Activated CD4-positive, alpha-beta T cell treated with anti-CD3 and anti-CD28 coated beads, Interleukin-2, Interleukin-4, amounts not matched to agents 100 ng/mL and 50 ng/mL, durations not matched to agents 16 hours and 8 hours (primary cell): ENCODE data around the gene MYO5C.
"Not testable (repeated sequence)": the region's sequence is repeated elsewhere in the genome, so short reads cannot be mapped to it uniquely, and the experiment has no call there.

Experiments
- DNase-seq: peaks from one replicate; pipeline ENCODE4 v3.0.0-alpha.2; 2020; ENCODE audit warnings: low spot score

The MYO5C gene

GRCh38 chr15:52170199-52170598 lies 125.4 kb downstream of the MYO5C start:
- DNase-seq: not testable (repeated sequence)

DNA sequence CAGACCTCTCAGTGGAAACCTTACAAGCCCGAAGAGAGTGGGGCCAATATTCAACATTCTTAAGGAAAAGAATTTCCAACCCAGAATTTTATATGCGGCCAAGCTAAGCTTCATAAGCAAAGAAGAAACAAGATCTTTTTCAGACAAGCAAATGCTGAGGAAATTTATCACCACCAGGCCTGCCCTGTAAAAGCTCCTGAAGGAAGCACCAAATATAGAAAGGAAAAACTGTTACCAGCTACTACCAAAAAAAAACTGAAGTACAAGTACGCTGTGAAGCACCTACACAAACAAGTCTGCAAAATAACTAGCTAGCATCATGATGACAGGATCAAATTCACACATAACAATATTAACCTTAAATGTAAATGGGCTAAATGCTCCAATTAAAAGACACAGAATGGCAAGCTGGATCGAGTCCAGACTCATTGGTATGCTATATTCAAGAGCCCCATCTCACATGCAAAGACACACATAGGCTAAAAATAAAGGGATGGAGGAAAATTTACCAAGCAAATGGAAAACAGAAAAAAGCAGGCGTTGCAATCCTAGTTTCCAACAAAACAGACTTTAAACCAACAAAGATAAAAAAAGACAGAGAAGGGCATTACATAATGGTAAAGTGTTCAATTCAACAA lies 130.0 kb downstream of the MYO5C start:
- DNase-seq: not testable (repeated sequence)

DNA sequence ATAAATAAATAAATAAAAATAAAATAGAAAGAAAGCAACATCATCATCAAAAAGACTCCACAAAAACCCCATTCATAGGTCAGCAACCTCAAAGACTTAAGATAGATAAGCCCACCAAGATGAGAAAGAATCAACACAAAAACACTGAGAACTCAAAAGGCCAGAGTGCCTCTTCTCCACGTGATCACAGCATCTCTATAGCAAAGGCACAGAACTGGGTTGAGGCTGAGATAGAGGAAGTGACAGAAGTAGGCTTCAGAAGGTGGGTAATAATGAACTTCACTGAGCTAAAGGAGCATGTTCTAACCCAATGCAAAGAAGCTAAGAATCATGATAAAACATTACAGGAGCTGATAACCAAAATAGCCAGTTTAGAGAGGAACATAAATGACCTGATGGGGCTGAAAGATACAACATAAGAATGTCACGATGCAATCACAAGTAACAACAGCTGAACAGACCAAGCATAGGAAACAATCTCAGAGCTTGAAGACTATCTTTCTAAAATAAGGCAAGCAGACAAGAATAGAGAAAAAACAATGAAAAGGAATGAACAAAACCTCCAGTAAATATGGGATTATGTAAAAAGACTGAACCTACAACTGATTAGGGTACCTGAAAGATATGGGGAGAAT lies 130.9 kb downstream of the MYO5C start:
- DNase-seq: no peak

DNA sequence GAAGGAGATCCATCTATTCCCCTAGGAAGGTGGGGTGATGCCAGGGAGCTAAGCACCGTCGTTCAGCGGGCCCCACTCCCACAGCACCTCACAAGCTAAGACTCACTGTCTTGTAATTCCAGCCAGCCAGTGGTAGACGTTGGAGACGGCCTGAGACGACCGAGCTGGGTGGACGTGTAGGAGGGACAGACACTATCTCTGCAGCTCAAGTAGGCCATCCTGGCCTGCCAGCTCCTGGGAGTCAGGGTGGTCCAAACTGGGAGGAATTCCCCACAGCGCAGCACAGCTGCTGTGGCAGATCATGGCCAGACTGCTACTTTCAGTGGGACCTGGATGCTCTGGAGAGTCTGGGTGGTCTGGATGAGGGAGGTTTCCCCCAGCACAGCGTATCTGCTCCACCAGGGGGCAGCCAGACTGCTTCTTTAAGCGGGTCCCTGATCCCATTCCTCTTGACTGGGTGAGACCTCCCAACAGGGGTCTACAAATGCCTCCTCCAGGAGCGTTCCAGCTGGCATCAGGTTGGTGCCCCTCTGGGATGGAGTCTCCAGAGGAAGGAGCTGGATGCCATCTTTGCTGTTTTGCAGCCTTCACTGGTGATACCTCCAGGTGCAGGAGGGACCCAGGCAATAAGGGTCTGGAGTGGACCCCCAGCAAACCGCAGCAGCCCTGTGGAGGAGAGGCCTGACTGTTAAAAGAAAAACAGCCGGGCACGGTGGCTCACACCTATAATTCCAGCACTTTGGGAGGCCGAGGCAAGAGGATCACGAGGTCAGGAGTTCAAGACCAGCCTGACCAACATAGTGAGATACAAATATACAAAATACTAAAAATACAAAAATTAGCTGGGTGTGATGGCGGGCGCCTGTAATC lies 132.0 kb downstream of the MYO5C start:
- no peak for DNase-seq

GRCh38 chr15:52162876-52163275 lies 132.7 kb downstream of the MYO5C start:
- no peak for DNase-seq

DNA sequence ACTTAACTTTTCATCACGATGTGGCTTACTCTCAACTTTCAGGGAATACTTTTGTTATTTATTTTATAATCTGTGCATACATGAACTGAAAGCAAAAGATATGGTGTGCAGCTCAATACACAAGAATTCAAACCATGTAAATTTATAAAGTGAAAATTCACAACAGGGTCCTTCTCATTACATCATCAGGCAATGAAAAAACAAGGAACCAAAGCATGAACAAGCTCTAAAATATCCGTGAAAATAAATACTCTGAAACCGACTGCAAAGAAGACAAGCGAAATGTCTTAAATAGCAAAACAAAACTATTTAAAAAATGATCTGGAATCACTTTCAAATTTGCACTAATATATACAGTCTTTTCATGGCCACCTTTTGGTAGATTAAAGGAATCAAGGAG lies 133.3 kb downstream of the MYO5C start:
- DNase-seq: no peak

DNA sequence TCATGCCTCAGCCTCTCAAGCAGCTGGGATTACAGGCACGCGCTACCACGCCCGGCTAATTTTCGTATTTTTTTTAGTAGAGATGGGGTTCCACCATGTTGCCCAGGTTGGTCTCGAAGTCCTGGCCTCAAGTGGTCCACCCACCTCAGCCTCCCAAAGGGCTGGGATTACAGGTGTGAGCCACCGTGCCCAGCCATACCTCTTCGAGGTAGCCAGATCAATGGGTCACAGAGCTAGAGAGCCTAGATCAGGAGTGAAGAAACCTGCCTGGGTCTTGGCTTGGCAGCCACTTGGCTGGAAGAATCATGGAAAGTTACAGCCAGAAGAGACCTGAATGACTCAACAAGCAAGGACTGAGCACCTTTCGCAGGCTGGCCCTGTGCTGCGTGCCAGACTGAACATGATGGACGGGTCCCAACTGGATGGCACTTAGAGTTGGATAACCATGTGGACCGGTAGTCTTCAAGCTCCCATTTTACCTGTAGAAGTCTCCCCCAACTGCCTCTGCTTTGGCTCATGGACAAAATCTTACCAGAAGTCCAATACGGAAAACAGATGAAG lies 134.1 kb downstream of the MYO5C start:
- DNase-seq: no peak

GRCh38 chr15:52159645-52160044 lies 136.0 kb downstream of the MYO5C start:
- DNase-seq: no peak

- DNase-seq: no peak
Observed at GRCh38 chr15:52158084-52158765, 137.4 kb downstream of the MYO5C start.

GRCh38 chr15:52155878-52156277 lies 139.7 kb downstream of the MYO5C start:
- DNase-seq: no peak

- no peak for DNase-seq
Observed at GRCh38 chr15:52154896-52155865, 140.4 kb downstream of the MYO5C start.

GRCh38 chr15:52153900-52154895 lies 141.4 kb downstream of the MYO5C start:
- DNase-seq: no peak

DNA sequence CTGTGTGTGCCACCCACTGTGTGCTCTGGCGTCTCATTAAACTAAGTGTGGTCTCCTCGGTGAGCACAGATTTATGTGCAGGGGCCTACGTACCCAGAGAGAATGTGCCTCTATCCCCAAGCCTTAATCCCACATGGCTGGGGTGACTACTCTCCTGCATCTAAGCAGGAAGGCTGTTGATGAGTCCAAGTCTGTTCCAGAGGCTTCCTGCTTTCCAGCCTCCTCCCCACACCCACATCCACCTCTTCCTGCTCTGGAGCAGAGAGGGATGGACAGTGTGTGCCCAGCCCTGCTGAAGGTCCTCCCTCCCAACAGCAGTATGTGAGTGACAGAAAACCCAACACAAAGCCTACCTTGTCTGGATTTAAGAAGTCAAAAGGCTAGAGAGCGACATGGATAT lies 144.3 kb downstream of the MYO5C start:
- DNase-seq: no peak

DNA sequence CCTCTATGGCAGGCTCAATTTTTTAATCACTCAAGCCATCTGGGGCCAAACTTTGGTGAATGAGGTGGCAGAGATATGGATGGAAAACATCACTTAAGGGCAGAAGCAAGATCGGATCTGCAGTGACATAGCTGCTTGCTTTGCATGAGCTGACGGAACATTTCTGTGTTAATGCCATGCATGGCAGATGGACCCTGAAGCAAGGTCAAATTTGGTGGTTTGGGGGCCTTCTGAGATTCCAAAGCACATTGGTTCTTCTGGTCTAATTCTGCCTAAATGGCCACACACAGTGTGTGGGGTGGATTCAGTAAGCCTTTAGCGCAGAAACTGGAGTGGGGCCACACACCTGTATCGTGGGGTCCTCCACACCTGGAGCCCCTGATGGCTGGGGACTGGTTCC lies 144.7 kb downstream of the MYO5C start:
- no peak for DNase-seq

DNA sequence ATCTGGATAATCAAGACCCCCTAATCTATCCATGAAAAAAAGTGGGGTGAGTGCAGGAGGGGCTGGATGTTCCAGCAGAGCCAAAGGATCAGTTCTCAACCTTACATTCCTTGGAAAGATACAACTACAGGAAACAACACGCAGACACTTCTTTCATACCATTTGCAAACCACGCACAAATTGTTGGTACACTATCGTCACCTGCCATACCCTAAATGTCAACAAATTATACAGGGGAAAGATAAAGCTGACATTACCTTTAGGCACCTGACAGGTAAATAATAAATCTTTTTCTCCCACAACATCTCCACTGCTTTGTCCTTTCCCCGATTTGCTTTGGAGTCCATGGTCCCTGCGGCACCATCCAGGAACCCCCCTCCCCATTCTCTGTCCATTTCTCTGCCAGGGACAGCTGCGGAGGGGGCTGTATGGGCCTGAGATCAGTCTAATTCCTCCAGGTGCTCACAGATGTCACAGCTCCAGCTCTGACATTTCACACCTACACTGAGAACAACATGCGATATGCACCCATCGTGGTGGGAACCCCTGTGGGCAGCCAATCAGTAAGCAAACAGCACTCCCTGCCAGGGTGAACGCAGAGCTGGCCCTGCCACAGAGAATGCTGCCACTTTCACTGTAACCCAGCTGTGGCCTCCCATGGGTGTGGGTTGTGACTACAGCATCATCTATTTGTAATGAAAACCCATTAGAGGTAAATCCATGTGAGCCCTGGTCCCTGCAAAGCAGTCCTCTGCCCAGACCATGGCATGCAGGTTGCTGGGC lies 145.4 kb downstream of the MYO5C start:
- DNase-seq: no peak

DNA sequence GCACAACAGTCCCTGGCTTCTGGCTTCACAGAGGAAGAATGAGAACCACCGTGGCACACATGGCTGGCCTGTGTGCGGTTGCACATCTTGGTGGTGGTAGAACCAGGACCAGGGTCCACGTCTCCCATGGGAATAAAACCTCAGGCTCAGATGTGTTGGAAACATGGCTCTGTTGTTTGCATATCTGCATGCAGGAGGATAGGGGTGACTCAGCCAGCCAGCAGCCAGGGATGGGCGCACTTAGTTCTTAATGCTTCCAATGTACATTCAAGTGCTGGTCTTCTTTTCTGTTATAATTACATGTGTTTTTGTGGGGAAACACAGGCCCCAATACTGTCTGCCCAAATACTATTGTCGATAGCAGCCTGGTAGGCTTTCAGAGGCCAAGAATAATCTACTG lies 147.2 kb downstream of the MYO5C start:
- DNase-seq: no peak

- DNase-seq: no peak
Observed at GRCh38 chr15:52146776-52147175, 148.8 kb downstream of the MYO5C start.

GRCh38 chr15:52146261-52146660 lies 149.3 kb downstream of the MYO5C start:
- no peak for DNase-seq

DNA sequence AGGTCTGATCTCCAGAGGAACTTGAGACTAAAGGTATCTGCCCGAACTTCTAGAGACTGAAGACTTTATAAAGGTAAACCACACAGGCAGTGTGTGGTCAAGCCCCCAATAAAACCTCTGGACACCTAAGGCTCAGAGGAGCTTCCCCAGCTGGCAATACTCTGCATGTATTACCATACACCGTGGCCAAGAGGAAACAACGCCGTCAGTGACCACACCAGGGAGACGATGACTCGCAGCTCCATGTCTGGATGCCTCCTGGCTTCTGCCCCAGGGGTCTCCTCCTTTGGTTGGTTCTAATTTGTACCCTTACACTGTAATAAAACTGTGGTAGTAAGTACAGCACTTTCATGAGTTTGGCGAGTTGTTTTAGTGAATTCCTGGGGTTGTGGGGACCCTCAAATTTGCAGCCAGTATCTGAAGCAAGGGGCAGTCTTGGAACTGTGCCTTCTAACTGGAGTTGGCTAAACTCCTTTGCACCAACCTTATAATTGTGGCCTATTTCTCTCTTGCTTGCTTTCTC lies 150.9 kb downstream of the MYO5C start:
- no peak for DNase-seq
